PC-3 (cell line): ENCODE data around the gene RIMBP2.

ENCODE experiments used
- EZH2 ChIP-seq: fragments of 300-600 bp; sonication (generic); IDR thresholded peaks from one replicate; pipeline ENCODE4 v1.6.1; 2017; ENCODE audit warnings: antibody characterized with exemption, mild to moderate bottlenecking, low read length; ENCODE audit not compliant: unreplicated experiment
- TF ChIP-seq, protein P1 (sequence below): fragments of 300-600 bp; sonication (generic); conservative IDR thresholded peaks from 2 replicates; pipeline ENCODE4 v1.5.1; 2017; ENCODE audit warnings: antibody characterized with exemption, low read depth, mild to moderate bottlenecking, low read length

GRCh38 chr12:130526813-130527212 lies 189.3 kb downstream of the RIMBP2 start:
- TF ChIP-seq, protein P1, sequence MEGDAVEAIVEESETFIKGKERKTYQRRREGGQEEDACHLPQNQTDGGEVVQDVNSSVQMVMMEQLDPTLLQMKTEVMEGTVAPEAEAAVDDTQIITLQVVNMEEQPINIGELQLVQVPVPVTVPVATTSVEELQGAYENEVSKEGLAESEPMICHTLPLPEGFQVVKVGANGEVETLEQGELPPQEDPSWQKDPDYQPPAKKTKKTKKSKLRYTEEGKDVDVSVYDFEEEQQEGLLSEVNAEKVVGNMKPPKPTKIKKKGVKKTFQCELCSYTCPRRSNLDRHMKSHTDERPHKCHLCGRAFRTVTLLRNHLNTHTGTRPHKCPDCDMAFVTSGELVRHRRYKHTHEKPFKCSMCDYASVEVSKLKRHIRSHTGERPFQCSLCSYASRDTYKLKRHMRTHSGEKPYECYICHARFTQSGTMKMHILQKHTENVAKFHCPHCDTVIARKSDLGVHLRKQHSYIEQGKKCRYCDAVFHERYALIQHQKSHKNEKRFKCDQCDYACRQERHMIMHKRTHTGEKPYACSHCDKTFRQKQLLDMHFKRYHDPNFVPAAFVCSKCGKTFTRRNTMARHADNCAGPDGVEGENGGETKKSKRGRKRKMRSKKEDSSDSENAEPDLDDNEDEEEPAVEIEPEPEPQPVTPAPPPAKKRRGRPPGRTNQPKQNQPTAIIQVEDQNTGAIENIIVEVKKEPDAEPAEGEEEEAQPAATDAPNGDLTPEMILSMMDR, result no peak
- no peak for TF ChIP-seq EZH2
